ENCODE data around the gene TVP23A. TPM values are rescaled to one million over a fixed set of nuclear protein-coding genes. Genes with fewer than 3 reads are reported as not detected.

Gene TVP23A
- polyA plus RNA-seq, 1 donor from 2014 or later: 9.1 TPM

GRCh38 chr16:10731790-10732189 is 86.8 kb downstream of the TVP23A start:
- Histone ChIP-seq H3K9me2 (ENCODE audit: insufficient read depth, low read length) (no peaks in the 10 kb centered on the region), H3K9me3 (ENCODE audit: low read length) (no peaks in the 10 kb centered on the region), H3K79me2 (replicated peaks; ENCODE audit: insufficient read depth, low read length) (no peaks in the 10 kb centered on the region), H3K9ac (ENCODE audit: low read length) (no peak overlapping the region), H2AFZ (ENCODE audit: low read depth, low read length) (no peak overlapping the region), H3K4me2 (ENCODE audit: low read length) (no peak overlapping the region), H4K20me1 (ENCODE audit: insufficient read depth) (no peaks in the 10 kb centered on the region), H3K36me3 (ENCODE audit: insufficient read depth, low read length) (no peaks in the 10 kb centered on the region), H3K27me3 (ENCODE audit: insufficient read depth, low read depth, low read length) (no peaks in the 10 kb centered on the region), H3F3A (ENCODE audit: insufficient read depth, low read length, poor library complexity, severe bottlenecking) (no peaks in the 10 kb centered on the region), H3K27ac (ENCODE audit: low read length) (no peak overlapping the region), H3K4me3 (ENCODE audit: low read length) (no peak overlapping the region)
- TF ChIP-seq REST (IDR thresholded peaks at IDR 0.05; ENCODE audit: borderline replicate concordance) (no peak), EZH2 (IDR thresholded peaks at IDR 0.05; ENCODE audit: borderline replicate concordance, insufficient read depth, low read length, poor library complexity, severe bottlenecking) (no peak)

- TF ChIP-seq TAF1 (IDR thresholded peaks at IDR 0.05; ENCODE audit: low read depth): no peak
- TF ChIP-seq POLR2AphosphoS5 (IDR thresholded peaks at IDR 0.05): no peak
- TF ChIP-seq EP300 (conservative IDR thresholded peaks at IDR 0.05; ENCODE audit: poor library complexity, severe bottlenecking): no peak
- no peak for TF ChIP-seq REST (IDR thresholded peaks at IDR 0.05; ENCODE audit: borderline replicate concordance)
- TF ChIP-seq RAD21 (conservative IDR thresholded peaks at IDR 0.05): no peak
- no peaks in the 10 kb centered on the region for H4K20me1 ChIP-seq (ENCODE audit: insufficient read depth)
- no peaks in the 10 kb centered on the region for H3K9me3 ChIP-seq (ENCODE audit: low read length)
- H2AFZ ChIP-seq (ENCODE audit: low read depth, low read length): no peak overlapping the region
- H3K4me2 ChIP-seq (ENCODE audit: low read length): no peak overlapping the region
- no peak overlapping the region for H3K27ac ChIP-seq (ENCODE audit: low read length)
- H3K9ac ChIP-seq (ENCODE audit: low read length): no peak overlapping the region
- H3K36me3 ChIP-seq (ENCODE audit: insufficient read depth, low read length): no peaks in the 10 kb centered on the region
- no peaks in the 10 kb centered on the region for H3F3A ChIP-seq (ENCODE audit: insufficient read depth, low read length, poor library complexity, severe bottlenecking)
- no peak overlapping the region for H3K4me3 ChIP-seq (ENCODE audit: low read length)
- no peaks in the 10 kb centered on the region for H3K27me3 ChIP-seq (ENCODE audit: insufficient read depth, low read depth, low read length)
- no peaks in the 10 kb centered on the region for H3K79me2 ChIP-seq (replicated peaks; ENCODE audit: insufficient read depth, low read length)
- H3K9me2 ChIP-seq (ENCODE audit: insufficient read depth, low read length): no peaks in the 10 kb centered on the region
Observed at GRCh38 chr16:10729104-10730048, 89.2 kb downstream of the TVP23A start.
